OCI-LY1 (cell line): ENCODE data around the gene ATOSA.

Experiments
- H2AFZ ChIP-seq: fragments of 200-600 bp; sonication (generic), shearing (Covaris generic); 2 replicates; pipeline ENCODE4 v1.6.0; 2014; ENCODE audit warnings: antibody characterized with exemption, mild to moderate bottlenecking, low read length
- H3F3A ChIP-seq: fragments of 200-600 bp; sonication (generic), shearing (Covaris generic); 2 replicates; pipeline ENCODE4 v1.6.0; 2014; ENCODE audit warnings: mild to moderate bottlenecking, antibody characterized with exemption, low read length, moderate library complexity; ENCODE audit not compliant: insufficient read depth
- H3K27ac ChIP-seq: fragments of 200-600 bp; sonication (generic); 2 replicates; pipeline ENCODE4 v1.5.1; 2014; ENCODE audit warnings: low read length, mixed run types, mild to moderate bottlenecking, low read depth; ENCODE audit not compliant: poor library complexity, severe bottlenecking
- H3K27me3 ChIP-seq: fragments of 200-600 bp; sonication (generic); 2 replicates; pipeline ENCODE4 v1.6.0; 2014; ENCODE audit warnings: antibody characterized with exemption, mild to moderate bottlenecking, low read length, moderate library complexity; ENCODE audit not compliant: insufficient read depth
- H3K36me3 ChIP-seq: fragments of 200-600 bp; sonication (generic); 2 replicates; pipeline ENCODE4 v1.6.1; 2014; ENCODE audit warnings: mild to moderate bottlenecking, antibody characterized with exemption, low read length, moderate library complexity, mixed read lengths; ENCODE audit not compliant: insufficient read depth
- H3K4me1 ChIP-seq: fragments of 200-600 bp; sonication (generic); 2 replicates; pipeline ENCODE4 v1.5.1; 2014; ENCODE audit warnings: mild to moderate bottlenecking, low read length, moderate library complexity; ENCODE audit not compliant: insufficient read depth, severe bottlenecking
- H3K4me2 ChIP-seq: fragments of 200-600 bp; sonication (generic), shearing (Covaris generic); 2 replicates; pipeline ENCODE4 v1.6.1; 2014; ENCODE audit warnings: low read length
- H3K4me3 ChIP-seq: fragments of 200-600 bp; sonication (generic); 2 replicates; pipeline ENCODE4 v1.5.1; 2014; ENCODE audit warnings: low read length, low read depth, mild to moderate bottlenecking, mixed read lengths; ENCODE audit not compliant: poor library complexity, severe bottlenecking
- H3K79me2 ChIP-seq: fragments of 200-600 bp; shearing (Covaris generic); 2 replicates; pipeline ENCODE4 v1.6.1; 2016; ENCODE audit warnings: mixed run types, low read length, mixed read lengths; ENCODE audit not compliant: insufficient read depth
- H3K9ac ChIP-seq: fragments of 200-600 bp; sonication (generic), shearing (Covaris generic); 2 replicates; pipeline ENCODE4 v1.6.1; 2014; ENCODE audit warnings: mild to moderate bottlenecking, low read length, mixed read lengths
- H3K9me2 ChIP-seq: fragments of 200-600 bp; sonication (generic), shearing (Covaris generic); 2 replicates; pipeline ENCODE4 v1.6.1; 2014; ENCODE audit warnings: low read depth, mild to moderate bottlenecking, low read length, mixed read lengths
- H3K9me3 ChIP-seq: fragments of 200-600 bp; shearing (Covaris generic); 2 replicates; pipeline ENCODE4 v1.6.1; 2014; ENCODE audit warnings: low read length, mixed read lengths
- H4K20me1 ChIP-seq: fragments of 200-600 bp; sonication (generic), shearing (Covaris generic); 2 replicates; pipeline ENCODE4 v1.6.0; 2016; ENCODE audit warnings: mild to moderate bottlenecking, low read length; ENCODE audit not compliant: insufficient read depth
- CTCF ChIP-seq: fragments of 200-600 bp; sonication (generic), shearing (Covaris generic); IDR thresholded peaks from 2 replicates; pipeline ENCODE4 v1.5.1; 2017; ENCODE audit warnings: mild to moderate bottlenecking, antibody characterized with exemption, low read length, moderate library complexity, mixed read lengths
- EZH2 ChIP-seq: fragments of 200-600 bp; sonication (generic), shearing (Covaris generic); IDR thresholded peaks from 2 replicates; pipeline ENCODE4 v1.8.0; 2017; ENCODE audit warnings: borderline replicate concordance, mixed run types, mild to moderate bottlenecking, antibody characterized with exemption, low read length, moderate library complexity, mixed read lengths

Gene ATOSA

GRCh38 chr15:52680761-52681160 lies 1.6 kb upstream of the ATOSA start:
- no peaks in the 10 kb centered on the region for H3F3A ChIP-seq
- H3K79me2 ChIP-seq = peaks cover 22% of the 10 kb centered on the region
- no peaks in the 10 kb centered on the region for H3K9me3 ChIP-seq
- H3K27ac ChIP-seq = peak overlapping the region; percentile 99
- no peak overlapping the region for H2AFZ ChIP-seq
- peak overlapping the region; percentile 88 for H3K4me3 ChIP-seq
- no peaks in the 10 kb centered on the region for H3K9me2 ChIP-seq
- H4K20me1 ChIP-seq = no peaks in the 10 kb centered on the region
- no peak for TF ChIP-seq CTCF
- TF ChIP-seq EZH2 = no peak
- H3K4me1 ChIP-seq = peaks cover 81% of the 10 kb centered on the region
- H3K36me3 ChIP-seq = peaks cover 25% of the 10 kb centered on the region
- no peaks in the 10 kb centered on the region for H3K27me3 ChIP-seq
- H3K9ac ChIP-seq = peak overlapping the region; percentile 78
- H3K4me2 ChIP-seq = peak overlapping the region; percentile 75

GRCh38 chr15:52680041-52680391 lies 828 bp upstream of the ATOSA start:
- Histone ChIP-seq H3K4me1 (peaks cover 81% of the 10 kb centered on the region), H3K9ac (peak overlapping the region; percentile 78), H3K79me2 (peaks cover 30% of the 10 kb centered on the region), H3K9me2 (no peaks in the 10 kb centered on the region), H2AFZ (no peak overlapping the region), H4K20me1 (no peaks in the 10 kb centered on the region), H3F3A (no peaks in the 10 kb centered on the region), H3K27ac (peak overlapping the region; percentile 99), H3K36me3 (peaks cover 29% of the 10 kb centered on the region), H3K27me3 (no peaks in the 10 kb centered on the region), H3K4me3 (peak overlapping the region; percentile 88), H3K4me2 (peak overlapping the region; percentile 75), H3K9me3 (no peaks in the 10 kb centered on the region)
- TF ChIP-seq CTCF (no peak), EZH2 (no peak)

GRCh38 chr15:52678468-52679231 lies 538 bp downstream of the ATOSA start:
- peaks cover 78% of the 10 kb centered on the region for H3K4me1 ChIP-seq
- no peaks in the 10 kb centered on the region for H3K9me3 ChIP-seq
- H3K27me3 ChIP-seq = no peaks in the 10 kb centered on the region
- peak overlapping the region; percentile 86 for H3K27ac ChIP-seq
- TF ChIP-seq CTCF (no peak), EZH2 (no peak)
- peaks cover 38% of the 10 kb centered on the region for H3K36me3 ChIP-seq
- H3F3A ChIP-seq = no peaks in the 10 kb centered on the region
- peak overlapping the region; percentile 78 for H3K9ac ChIP-seq
- H3K9me2 ChIP-seq = no peaks in the 10 kb centered on the region
- H3K79me2 ChIP-seq = peaks cover 41% of the 10 kb centered on the region
- peak overlapping the region; percentile 88 for H3K4me3 ChIP-seq
- no peak overlapping the region for H2AFZ ChIP-seq
- no peaks in the 10 kb centered on the region for H4K20me1 ChIP-seq
- H3K4me2 ChIP-seq = peak overlapping the region; percentile 75
